GM12801 (cell line): ENCODE results near the gene ZNF300.

Experiments
- TF ChIP-seq, protein P1 (sequence below): IDR thresholded peaks from one replicate; pipeline ENCODE4 v1.5.1; 2011; ENCODE audit warnings: control low read depth; ENCODE audit not compliant: insufficient read length; ENCODE audit errors: extremely low read depth

The ZNF300 gene

DNA sequence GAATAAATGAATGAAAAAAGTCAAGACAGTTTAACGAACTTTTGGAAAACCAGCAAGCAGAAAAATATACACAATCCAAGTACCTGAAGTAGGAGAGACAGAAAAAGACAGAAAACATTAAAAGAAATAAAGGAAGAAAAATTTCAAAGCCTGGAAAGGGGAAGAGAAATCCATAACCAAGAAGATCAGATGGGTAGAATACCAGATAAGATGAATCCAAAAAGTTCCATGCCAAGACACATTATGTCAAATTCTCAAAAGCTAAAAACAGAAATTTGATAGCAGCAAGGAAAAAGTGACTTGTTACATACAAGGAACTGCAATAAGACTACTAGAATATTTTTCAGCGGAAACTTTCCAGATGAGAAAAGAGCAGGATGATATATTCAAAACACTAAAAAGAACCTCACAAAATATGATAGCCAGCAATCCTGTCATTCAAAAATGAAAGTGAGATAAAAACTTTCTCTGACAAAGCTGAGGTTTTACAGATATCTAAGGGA is 7.6 kb upstream of the ZNF300 start:
- TF ChIP-seq, protein P1, sequence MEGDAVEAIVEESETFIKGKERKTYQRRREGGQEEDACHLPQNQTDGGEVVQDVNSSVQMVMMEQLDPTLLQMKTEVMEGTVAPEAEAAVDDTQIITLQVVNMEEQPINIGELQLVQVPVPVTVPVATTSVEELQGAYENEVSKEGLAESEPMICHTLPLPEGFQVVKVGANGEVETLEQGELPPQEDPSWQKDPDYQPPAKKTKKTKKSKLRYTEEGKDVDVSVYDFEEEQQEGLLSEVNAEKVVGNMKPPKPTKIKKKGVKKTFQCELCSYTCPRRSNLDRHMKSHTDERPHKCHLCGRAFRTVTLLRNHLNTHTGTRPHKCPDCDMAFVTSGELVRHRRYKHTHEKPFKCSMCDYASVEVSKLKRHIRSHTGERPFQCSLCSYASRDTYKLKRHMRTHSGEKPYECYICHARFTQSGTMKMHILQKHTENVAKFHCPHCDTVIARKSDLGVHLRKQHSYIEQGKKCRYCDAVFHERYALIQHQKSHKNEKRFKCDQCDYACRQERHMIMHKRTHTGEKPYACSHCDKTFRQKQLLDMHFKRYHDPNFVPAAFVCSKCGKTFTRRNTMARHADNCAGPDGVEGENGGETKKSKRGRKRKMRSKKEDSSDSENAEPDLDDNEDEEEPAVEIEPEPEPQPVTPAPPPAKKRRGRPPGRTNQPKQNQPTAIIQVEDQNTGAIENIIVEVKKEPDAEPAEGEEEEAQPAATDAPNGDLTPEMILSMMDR: no peak

DNA sequence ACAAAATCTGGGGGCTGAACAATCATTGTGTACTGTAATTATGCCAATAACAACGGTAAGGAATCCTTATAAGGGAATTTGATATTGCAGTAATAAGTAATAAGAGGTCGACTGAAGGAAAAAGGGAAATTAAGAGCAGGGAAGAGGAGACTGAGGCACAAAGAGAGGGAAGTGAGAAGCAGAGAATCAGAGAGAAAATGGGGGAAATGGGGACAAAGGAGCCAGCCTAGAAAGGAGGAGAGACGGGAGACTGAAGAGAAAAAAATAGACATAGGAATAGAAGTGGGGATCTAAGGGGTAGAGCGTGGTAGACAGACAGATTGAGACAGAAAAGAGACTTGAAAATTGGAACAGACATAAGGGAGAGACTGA is 518 bp upstream of the ZNF300 start:
- TF ChIP-seq, protein P1: no peak

DNA sequence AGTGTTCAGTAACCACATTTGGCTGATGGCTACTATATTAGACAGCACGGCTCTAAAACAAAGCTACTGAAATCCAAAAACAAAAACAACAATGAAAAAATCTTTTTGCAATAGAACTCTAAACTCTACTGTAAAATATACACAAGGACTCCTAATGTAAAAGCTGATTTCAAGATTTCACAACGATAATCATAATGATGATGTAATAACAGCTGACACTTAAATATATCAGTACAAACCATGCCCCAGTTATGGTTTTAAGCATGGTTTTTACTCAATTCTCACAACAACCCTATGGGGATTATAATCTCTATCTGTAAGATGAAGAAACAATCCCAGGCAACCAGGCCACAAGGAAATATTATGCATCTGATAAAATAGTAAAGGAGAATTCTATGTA is 3.3 kb downstream of the ZNF300 start:
- TF ChIP-seq, protein P1: no peak

DNA sequence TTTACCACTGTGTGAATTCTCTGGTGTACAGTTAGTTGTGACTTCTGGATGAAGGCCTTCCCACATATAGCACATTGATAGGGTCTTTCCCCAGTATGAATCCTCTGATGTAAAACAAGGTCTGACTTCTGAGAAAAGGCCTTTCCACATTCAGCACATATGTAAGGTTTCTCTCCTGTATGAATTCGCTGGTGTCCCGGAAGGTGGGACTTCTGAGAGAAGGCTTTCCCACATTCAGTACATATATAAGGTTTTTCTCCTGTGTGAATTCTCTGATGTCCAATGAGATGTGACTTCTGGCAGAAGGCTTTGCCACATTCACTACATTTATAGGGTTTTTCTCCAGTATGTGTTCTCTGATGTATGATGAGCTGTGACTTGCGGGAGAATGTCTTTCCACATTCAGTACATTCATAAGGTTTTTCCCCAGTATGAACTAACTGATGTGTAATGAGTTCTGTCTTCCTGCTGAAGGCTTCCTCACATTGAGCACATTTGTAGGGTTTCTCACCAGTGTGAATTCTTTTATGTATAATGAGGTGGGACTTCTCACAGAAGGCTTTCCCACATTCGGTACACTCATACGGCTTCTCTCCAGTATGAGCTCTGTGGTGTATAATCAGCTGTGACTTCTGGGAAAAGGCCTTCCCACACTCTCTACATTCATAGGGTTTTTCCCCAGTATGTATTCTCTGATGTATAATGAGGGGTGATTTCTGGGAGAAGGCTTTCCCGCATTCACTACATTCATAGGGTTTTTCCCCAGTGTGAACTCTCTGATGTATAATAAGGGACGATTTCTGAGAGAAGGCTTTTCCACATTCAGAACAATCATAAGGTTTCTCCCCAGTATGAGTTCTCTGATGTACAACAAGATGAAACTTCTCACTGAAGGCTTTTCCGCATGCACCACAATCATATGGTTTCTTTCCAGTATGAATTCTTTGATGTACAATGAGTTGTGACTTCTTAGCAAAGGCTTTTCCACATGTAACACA is 9.1 kb downstream of the ZNF300 start:
- TF ChIP-seq, protein P1: no peak

DNA sequence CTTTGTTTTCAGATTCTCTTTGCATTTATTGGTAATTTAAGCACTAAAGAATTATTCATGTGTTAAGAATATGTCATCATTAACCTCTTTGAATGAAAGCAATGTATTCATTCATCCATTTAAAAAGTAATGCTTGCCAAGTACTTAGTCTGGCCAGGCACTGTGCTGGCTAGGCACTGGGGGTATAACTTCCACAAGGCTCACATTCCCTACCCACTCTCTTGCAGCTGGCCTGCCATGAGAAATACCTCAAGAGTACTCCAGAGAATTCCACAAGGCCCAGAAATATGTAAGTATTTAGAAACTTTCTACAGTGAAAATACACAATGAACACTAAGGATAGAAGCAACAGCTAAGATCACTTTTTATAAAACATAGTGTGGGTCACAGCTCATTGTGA is 25.4 kb downstream of the ZNF300 start:
- TF ChIP-seq, protein P1: no peak

DNA sequence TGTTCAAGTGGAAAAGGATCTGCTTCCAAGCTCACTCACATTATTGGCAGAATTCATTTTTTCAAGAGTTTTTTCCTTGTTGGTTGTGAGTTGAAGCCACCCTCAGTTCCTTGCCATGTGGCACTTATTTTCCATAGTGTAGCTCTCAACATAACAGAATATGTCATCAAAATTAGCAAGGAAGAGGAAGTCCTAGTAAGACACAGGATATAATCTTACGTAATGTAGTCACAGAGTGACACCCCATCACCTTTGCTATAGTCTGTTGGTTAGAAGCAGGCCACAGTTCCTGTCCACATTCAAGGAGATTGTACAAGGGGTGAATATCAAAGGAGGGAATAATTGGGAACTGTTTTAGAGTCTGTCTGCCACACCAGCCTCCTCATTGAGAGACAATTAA is 42.7 kb downstream of the ZNF300 start:
- TF ChIP-seq, protein P1: no peak

DNA sequence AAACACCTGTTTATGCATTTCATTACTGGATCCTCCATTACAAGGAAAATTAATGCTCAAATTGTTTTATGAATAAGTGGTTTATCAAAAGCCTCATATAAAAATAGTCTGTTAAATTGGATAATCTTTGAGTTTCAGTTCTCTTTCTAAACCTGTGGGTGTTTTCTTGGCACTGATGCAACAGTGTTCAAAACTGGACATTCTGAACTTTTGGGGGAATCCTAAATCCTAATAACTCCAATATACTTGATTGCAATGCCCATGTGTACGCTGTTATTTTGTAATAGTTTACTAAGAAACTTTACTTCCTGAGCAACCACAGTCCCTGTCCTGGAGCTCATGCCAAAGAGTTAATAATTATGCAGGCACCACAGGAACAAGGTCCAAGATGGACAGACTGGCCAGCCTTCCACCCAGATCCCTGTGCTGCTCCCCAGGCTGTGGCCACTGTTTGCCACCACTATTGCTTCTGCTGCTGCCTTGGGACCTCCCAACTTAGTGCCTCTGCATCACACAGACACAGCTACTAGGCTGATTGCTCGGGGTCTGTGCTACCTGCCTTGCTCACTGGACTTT is 44.4 kb downstream of the ZNF300 start:
- TF ChIP-seq, protein P1: no peak
